HG02678 (cell line): ENCODE results near the gene ZFP1.

Experiments used
- ATAC-seq: cut with Tn5 transposase; IDR thresholded peaks from one replicate; pipeline ENCODE4 v1.9.1; 2021; ENCODE audit warnings: mild to moderate bottlenecking, moderate library complexity; ENCODE audit not compliant: unreplicated experiment

ZFP1 gene

GRCh38 chr16:75147968-75148310 is 385 bp upstream of the ZFP1 start:
- ATAC-seq = no peak

GRCh38 chr16:75151798-75152197 is 3.5 kb downstream of the ZFP1 start:
- ATAC-seq = no peak

GRCh38 chr16:75152635-75153034 is 4.3 kb downstream of the ZFP1 start:
- ATAC-seq = no peak

GRCh38 chr16:75160386-75160785 is 12.1 kb downstream of the ZFP1 start:
- no peak for ATAC-seq

- ATAC-seq = no peak
These were observed 21.6 kb downstream of the ZFP1 start for GRCh38 chr16:75169899-75170405.

GRCh38 chr16:75172578-75172977 is 24.3 kb downstream of the ZFP1 start:
- ATAC-seq = no peak

- ATAC-seq = no peak
These were observed 26.8 kb downstream of the ZFP1 start for GRCh38 chr16:75175074-75175473.

GRCh38 chr16:75176926-75177325 is 28.6 kb downstream of the ZFP1 start:
- no peak for ATAC-seq

GRCh38 chr16:75179208-75179607 is 30.9 kb downstream of the ZFP1 start:
- no peak for ATAC-seq

GRCh38 chr16:75181630-75182029 is 33.3 kb downstream of the ZFP1 start:
- no peak for ATAC-seq

GRCh38 chr16:75188832-75189477 is 40.6 kb downstream of the ZFP1 start:
- no peak for ATAC-seq

- ATAC-seq = no peak
These were observed 41.4 kb downstream of the ZFP1 start for GRCh38 chr16:75189638-75190245.

- ATAC-seq = no peak
These were observed 44.4 kb downstream of the ZFP1 start for GRCh38 chr16:75192606-75193264.

- no peak for ATAC-seq
These were observed 44.9 kb downstream of the ZFP1 start for GRCh38 chr16:75193265-75193650.

- no peak for ATAC-seq
These were observed 45.6 kb downstream of the ZFP1 start for GRCh38 chr16:75193730-75194444.

- no peak for ATAC-seq
These were observed 47.8 kb downstream of the ZFP1 start for GRCh38 chr16:75195811-75196790.

GRCh38 chr16:75196836-75197235 is 48.5 kb downstream of the ZFP1 start:
- ATAC-seq = no peak

- ATAC-seq = no peak
These were observed 49.3 kb downstream of the ZFP1 start for GRCh38 chr16:75197522-75198134.

GRCh38 chr16:75198135-75198600 is 49.8 kb downstream of the ZFP1 start:
- ATAC-seq = no peak

GRCh38 chr16:75202069-75202590 is 53.8 kb downstream of the ZFP1 start:
- no peak for ATAC-seq
